ENCODE measurements around the gene MUC5B.
"Not testable (repeated sequence)": the region's sequence is repeated elsewhere in the genome, so short reads cannot be mapped to it uniquely, and the experiment has no call there.

Gene MUC5B

DNA sequence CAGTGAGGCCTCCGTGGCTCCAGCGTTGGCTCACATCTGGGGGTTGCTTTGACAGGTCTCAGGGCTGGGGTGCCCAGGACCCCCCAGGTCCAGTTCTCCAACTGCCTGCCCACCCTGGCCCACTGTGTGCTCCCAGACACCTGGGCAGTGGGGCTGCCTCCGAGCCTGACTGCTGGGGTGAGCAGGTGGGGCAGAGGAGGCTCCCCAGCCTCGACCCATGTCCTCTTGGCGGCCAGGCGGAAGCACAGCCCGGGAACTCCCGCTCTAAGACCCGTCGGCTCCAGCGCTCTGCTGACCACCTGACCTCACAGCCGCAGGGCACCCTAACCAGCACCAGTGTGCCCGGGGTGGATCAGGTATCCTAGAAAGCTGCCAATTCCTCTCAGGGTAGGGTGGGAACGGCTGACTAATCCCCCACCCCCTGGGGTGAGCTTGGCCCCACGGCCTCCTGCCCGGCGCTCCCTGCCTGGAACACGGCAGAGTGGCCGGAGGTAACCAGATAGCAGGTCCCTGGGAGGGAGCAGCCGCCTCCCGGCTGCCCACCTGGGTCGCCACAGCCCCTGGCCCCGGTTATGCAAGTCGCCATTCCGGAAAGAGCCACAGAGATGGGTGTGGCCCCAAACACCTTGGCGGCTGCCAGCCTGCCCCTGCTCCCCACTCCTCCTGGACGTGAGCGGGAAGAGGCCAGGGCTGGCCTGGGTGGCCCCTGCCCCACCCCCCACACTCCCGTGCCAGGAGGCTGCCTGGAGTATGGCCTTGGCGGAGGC is 19.2 kb upstream of the MUC5B start:
- DNase-seq = no peak

DNA sequence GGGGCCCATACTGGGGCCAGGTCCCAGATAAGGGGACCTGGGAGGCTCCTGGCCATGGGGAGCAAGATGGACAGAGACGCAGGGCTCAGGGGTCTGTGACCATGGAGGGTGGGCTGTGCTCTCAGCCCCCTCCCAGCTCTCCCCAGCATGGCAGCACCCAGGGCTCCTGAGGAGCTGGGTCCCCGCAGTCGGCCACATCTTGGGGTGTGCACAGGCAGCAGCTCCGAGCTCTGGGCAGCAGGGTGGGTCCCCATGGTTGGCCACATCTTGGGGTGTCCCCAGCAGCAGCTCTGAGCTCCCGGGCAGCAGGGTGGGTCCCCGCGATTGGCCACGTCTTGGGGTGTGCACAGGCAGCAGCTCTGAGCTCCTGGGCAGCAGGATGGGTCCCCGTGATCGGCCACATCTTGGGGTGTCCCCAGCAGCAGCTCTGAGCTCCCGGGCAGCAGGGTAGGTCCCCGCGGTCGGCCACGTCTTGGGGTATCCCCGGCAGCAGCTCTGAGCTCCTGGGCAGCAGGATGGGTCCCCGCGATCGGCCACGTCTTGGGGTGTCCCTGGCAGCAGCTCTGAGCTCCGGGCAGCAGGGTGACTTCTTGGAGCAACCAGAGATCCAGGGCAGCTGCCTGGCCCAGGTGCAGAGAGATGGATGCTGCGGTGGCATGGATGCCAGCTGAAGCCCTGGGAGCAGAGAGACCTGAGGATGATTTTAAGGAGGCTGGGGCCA is 18.3 kb upstream of the MUC5B start:
- DNase-seq = no peak

DNA sequence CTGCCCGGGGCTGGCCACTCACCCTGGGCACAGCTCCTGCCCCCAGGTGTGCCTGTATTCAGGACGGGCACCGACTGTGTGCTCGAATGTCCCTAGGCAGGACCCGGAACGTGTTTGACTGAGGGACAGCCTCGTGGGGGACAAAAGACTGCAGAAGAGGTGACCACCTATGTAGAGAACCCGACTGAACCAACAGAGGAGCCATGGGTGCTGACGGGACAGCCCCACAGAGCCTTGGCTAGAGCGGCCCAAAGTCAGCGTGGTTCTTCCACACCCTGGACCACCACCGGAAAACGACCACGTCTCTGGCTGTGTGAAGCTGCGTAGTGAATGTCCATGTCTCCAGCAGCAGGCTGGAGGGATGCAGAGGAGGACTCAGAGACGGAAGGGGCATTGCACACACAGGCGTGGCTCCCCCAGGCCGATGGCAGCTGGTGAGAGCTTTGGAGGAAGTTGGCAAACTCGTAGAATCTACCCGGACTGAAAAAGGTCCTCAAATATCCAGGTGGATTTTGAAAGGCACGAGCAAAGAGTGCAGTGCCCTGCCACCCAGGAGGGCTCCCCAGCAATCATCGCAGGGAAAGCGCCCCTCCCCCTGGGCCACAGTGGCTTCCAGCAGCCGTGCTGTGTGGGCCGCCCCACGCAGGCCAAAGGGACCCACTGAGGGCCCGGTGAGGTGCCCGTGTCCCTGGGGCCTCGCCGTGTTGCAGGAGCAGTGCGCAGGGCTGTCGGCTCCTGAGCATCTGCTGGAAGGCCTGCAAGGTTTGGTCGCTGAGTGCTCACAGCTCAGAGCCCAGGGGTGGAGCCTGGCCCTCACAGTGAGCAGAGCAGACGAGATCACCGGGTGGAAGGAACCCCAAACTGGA is 17.5 kb upstream of the MUC5B start:
- no peak for DNase-seq

DNA sequence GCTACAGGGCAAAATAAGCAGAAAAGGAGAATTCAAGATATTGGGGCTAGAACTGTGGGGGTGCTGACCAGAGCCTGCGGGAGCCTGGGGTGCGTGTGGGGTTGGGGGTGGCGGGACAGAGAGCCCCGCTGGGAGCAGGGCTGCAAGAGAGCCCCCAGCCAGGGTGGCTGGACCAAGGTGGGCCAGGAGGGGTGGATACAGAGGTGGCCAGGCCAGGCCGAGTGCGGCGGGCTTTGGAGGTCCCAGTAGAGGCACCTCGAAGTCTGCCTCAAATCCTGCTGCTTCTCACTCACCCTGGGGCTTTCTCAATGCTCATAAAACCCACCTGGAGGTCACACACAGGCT is 16.9 kb upstream of the MUC5B start:
- no peak for DNase-seq

DNA sequence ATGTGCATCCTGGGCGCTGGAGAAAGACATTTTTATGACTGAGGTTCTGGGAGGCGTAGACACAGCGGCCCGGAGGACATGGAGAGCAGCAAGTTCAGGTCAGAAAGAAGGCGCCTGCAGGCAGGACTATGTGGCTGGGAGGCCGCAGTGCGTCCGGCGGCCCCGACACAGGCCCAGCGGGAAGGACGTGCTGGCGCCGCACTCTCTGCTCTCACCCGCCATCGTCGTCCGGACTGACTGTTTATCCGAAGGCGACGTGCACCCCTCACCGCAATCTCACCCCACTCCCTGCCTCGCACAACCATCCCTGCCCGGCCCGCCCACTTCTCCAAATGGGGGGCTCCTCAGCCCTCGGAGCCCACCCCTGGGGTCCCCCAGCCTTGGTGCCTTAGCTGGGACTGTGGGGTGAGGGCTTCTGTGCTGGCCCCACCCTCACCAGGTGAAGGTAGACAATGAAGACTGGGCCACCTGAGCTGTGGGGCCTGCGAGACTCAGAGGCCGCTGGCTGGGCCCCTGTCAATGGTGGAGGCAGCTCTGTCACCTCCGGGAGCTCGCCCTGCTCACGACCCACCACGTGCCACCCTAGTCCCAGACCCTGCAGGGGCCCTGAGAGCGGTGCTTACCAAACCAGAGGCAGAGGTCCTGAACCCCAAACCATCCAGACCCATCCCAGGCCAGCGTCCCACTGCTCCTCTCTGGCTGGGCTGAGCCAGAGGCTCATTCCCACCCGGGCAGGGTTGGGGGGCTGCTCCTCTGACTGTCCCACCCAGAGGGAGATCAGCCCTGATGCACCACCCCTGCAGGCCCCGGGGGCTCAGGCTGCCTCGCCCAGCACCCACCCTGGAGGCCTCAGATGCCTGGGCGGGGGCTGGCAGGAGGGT is 16.2 kb upstream of the MUC5B start:
- no peak for DNase-seq

DNA sequence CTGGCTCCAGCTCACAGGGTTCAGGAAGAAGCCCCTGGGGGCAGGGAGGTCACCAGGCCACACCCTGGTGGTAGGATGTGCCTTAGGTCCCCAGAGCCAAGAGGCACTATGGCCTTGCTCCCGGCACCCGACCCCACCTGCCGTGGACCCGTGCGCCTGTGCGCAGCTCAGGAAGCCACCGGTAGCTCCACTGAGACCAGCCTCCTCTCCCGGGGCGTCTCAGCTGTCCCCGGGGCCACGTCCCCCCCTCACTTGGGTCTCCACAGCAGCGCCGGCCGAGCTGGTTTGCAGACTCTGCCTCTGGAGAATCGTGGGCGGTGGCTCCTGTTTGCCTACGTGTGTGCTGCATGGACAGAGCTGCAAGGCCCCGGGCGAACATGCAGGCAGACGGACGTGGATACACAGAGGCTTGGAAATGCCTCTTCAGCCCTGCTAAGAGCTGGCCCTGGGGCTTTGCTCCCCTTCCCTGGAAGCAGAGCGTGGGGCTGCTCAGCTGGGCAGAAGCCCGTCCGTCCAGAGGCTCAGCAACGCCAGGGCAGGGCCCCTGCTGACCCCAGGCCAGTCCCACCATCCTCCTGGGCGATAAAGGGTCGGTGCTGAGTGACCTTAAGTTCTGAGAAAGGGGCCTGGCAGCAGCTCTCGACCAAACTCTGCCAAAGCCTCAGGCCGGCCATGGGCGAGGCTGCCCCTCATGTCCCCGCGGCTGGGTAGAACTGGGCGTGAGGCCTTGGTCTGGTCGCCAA is 15.3 kb upstream of the MUC5B start:
- no peak for DNase-seq

DNA sequence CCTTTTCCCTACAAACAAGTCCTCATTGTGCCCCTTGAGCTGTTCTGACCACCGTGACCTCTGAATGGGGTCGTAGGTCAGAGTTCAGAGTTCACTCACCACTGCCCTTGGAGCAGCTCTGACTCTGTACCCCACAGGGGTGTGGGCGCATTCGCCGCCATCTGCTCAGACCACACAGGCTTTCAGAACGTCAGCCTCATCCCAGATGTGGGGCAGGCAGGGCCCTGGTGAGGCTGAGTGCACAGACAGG is 14.8 kb upstream of the MUC5B start:
- no peak for DNase-seq

DNA sequence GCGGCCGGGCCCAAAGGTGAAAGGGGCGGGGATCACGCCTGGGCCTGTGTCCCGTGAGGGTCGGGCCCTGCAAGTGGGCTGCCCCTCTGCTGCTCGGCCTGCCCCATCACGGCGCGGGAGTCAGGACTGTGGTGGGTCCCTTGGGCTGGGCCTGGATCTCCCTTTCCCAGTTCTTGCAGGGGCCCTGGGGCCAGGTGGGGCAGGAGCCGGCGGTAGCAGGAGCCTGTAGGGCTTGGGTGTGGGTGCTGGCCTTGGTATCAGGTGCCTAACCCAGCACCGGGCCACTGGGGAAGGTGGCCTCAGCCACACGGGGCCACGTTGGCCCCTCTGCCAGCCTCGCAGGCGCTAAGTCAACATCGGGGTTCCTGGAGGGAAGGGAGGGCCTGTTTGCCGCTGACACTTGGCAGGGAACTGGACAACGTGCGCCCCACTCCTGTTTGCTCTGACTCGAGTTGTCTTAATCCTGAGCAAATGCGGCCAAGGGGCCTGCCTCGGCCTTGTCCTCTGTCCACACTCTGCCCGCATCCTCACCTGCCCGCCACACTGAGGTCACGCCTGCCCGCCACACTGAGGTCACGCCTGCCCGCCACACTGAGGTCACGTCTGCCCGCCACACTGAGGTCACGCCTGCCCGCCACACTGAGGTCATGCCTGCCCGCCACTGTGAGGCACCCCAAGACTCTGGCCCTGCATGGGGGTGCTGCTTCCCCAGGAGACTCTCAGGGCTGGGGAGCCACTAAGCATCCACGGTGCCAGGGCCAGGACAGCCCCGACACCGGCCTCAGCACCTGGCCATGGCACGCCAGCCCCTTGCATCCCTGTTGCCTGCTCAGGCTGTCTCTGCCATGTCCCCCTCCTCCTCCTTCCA is 14.2 kb upstream of the MUC5B start:
- no peak for DNase-seq

DNA sequence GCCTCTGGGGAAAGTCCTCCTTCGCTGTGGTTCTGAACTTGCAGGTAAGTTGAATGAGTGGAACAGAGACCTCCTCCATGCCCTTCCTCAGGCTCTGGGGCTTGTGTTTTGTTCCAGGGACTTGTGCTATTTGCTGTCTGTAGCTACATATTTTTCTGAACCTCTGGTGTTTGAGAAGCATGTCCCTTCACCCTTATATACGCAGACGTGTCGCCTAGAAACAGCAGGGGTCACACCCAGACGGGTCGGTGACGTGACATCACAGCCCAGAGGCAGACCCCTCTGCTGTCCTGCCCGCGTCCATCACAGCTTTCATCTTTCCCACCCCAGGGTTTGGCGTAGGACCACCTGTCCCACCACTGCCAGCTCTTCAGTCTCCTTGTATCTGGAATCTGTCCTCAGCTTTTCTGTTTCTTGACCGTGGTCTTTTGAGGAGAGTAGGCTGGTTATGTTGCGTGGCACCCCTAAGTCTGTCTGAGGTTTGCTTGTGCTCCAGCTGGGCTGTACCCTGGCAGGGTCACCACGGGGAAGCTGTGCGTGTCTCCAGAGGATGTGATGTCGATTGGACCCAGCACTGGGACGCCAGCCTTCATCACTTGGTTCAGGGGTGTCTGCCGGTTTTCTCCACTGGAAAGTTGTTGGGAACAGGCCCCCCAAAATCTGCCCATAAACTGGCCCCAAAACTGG is 13.4 kb upstream of the MUC5B start:
- no peak for DNase-seq

DNA sequence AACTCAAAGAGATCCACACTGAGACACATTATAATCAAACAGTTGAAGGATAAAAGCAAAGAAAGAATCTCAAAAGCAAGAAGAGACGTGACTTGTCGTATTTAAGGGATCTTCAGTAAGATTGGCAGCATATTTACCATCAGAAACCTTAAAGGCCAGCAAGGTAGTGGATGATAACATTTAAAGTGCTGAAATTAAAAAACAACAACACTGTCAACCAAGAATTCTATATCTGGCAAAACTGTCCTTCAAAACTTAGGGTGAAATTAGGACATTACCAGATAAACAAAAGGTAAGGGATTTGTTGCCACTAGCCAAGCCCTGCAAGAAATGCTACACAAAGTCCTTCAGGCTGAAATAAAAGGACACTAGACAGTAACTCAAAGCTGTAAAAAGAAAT is 11.0 kb upstream of the MUC5B start:
- no peak for DNase-seq

DNA sequence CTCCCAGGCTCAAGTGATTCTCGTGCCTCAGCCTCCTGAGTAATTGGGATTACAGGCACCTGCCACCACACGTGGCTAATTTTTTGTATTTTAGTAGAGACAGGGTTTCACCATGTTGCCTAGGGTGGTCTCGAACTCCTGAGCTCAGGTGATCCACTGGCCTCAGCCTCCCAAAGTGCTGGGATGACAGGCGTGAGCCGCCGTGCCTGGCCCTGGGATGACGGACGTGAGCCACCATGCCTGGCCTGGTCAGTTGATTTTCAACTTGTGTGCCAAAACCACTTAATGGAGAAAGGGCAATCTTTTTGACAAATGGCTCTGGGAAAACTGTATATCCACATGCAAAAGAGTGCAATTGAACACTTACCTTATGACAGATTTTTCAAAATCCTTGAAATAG is 7.0 kb upstream of the MUC5B start:
- not testable (repeated sequence) for DNase-seq

DNA sequence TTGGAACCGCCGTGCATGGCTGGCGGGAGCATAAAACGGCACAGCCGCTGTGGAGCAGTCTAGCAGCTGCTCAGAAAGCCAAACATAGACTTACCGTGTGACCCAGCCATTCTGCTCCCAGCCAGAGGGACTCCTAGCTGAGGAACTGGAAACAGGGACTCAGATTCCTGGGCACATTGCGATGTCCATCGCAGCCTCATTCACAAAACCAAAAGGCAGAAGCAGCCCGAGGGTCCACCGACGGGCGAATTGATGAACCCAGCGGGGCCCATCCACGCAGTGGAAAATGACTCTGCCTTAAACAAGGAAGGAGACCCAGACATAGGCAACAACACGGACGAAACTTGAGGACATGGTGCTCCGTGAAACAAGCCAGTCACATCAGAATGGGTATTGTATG is 5.7 kb upstream of the MUC5B start:
- DNase-seq = no peak

DNA sequence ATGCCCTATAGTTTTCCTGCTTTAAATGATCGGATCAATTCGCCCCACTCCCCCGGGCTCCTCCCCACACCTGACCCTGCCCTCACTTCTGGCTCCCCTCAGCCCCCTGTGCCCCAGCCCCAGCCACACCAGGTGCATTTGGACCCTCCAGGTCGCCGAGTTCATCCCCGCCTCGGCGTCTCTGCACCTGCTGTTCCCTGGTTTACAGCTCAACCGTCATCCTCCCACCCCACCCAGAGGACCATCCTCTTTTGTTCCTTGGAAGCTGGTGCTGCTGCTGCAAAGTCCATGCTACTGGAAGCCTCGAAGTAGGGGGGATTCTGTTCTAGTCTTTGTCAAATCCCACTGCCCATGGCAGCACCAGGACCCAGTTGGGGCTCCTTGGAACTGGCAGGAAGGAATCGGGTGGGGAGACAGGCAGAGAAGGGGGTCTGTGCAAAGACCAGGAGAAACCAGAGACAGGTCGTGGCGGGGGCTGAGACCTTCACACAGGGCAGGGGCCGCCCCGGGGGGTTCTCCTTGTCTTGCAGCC is 4.5 kb upstream of the MUC5B start:
- DNase-seq = peak in 1 of 3 experiments; percentile 14

DNA sequence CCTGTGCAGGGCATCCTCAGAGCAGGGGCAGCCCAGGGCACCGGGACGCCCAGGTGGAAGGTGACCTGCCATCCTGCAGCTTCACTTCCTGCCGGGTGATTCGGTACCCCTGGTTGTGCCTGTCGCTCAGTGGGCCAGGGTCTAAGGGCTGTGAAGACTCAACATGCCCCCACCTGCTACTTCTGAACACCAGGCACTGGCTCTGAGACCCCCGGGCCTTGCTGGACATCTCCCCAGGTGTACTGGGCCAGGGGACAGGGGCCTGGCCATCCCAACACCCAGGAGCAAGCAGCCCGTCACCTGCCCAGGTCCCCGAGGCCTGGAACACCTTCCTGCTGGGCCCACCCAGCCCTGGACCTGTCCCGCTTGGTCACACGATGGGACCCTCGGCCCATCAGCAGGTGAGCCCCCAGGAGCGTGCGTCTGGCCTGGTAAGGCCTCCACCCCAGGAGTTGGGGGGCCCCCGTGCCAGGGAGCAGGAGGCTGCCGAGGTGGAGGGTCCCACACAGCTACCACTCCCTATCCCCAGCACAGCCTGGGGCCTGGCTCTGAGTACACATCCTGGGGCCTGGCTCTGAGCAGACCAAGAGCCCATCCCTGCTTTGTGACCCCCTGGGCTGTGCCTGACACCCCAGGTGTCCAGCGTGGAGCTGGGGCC is 3.9 kb upstream of the MUC5B start:
- no peak for DNase-seq

DNA sequence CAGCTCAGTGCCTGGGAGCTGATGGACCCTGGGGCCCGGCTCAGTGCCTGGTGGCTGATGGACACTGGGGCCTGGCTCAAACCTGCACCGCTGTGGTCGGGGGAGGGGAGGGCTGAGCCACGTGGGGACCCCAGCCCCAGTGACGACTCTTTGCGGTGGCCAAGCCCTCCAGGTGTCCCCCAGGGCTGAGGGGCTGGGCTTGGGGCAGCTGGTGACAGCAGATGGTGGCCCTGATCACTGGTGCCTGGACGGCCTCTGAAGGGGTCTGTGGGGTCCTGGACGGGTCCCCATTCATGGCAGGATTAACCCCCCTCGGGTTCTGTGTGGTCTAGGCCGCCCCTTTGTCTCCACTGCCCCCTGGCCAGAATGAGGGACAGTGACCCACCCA is 3.4 kb upstream of the MUC5B start:
- DNase-seq = no peak

DNA sequence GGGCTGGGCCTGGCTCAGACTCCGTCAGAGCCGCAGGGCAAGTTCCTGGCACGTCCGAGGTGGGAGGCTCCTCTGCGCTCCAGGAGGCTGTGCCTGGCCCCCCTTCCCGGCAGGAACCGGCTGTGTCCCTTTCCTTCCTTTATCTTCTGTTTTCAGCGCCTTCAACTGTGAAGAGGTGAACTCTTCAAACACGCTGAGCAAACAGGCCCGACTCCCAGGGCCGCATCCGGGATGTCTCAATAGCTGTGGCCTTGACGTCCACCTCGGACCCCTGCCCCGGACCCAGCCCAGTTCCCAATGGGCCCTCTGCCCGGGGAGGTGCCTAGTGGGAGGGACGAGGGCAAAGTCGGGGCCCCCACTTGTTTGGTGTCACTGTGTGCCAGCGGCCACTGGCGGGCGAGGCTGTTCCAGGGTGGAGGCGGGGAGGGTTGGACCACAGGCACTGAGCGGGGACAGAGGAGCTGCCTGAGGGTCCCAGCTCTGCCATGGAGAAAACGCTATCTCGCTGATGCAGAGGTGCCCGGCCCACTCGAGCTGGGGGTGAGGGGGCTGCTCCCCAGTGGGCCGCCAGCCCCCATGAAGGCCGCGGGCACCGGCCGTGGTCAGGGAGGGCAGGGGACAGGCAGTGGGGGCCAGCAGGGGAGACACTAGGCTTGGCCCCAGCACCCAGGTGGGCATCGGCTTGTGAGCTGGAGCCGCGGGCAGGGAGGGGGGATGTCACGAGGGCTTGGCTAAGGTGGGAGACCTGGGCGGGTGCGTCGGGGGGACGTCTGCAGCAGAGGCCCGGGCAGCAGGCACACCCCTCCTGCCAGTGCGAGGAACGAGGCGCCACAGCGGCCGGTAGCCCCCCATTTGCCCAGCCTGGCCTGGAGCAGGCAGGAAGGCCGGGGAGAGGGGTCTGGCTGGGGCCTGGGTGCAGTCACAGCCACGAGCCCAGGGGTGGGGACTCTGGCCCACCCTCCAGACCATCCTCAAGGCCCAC is 2.7 kb upstream of the MUC5B start:
- no peak for DNase-seq

DNA sequence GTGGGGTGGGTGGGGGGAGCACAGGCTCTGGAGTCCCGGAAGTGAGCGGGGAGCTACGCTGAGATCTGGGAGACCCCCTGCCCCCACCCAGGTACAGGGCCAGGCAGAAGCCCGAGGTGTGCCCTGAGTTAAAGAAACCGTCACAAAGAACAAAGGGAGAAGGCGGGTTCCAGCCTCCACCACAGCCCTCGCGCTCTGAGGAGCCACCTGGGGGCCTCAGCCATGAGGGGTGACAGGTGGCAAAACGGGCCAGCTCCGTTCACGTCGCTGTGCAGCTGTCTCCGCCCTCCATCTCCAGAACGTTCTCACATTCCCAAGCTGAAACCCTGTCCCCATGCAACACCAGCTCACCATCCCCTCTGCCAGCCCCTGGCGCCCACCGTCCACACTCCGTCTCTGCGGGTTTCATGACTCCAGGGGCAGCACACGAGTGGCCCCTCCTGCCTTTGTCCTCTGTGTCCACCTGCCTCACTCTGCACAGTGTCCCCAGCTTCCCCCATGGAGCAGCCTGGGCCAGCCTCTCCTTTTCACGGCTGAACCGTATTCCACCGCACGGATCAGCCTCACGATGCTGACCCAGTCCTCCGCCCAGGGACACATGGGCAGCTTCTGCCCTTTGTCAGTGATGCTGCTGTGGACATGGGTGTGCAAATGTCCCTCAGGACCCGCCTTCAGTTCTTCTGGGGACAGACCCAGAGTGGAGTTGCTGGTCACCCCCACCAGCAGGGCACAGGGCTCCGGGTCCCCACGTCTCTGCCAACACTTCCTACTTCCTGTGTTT is 1.7 kb upstream of the MUC5B start:
- peak in 1 of 3 experiments; percentile 21 for DNase-seq

DNA sequence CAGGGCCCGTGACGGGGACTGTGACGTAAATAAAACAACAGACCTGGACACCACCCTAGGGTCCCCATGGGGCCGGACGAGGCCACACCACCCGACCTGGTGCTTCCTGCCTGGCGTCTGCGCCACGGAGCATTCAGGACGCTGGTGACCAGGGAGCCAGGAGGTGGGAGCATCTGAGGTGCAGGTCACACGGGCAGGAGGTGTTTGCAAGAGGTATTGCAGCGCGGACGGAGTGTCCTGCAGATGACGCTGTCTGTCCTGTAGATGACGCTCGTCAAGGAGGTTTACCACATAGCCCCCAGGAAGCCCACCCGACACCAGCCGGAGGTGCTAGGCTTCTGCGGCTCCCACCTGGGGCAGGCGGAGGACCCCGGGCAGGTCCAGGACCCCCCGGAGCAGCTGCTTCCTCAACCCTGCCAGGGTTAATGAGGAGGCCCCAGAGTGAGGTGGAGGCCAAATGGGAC is 986 bp upstream of the MUC5B start:
- no peak for DNase-seq

Data from NCI-H1417 (cell line).